Mucosa of descending colon (tissue), 3 donors: ENCODE results near the gene SYT9. TPM values are rescaled to one million over a fixed set of nuclear protein-coding genes. Genes with fewer than 3 reads are reported as not detected.

Experiments
- ATAC-seq: fragments of 200-7000 bp; cut with Tn5 transposase; one replicate; pipeline ENCODE4 v1.9.1; 2020; ENCODE audit warnings: mild to moderate bottlenecking, moderate library complexity
- DNase-seq, 3 donors: peaks; one replicate each; pipeline ENCODE4 v3.0.0-alpha.2; 2020
- H3K36me3 ChIP-seq: fragments of 200-600 bp; one replicate; pipeline ENCODE4 v1.8.0; 2021; ENCODE audit warnings: low read depth, mild to moderate bottlenecking
- H3K4me1 ChIP-seq: fragments of 200-600 bp; one replicate; pipeline ENCODE4 v1.8.0; 2021; ENCODE audit warnings: low read depth, mild to moderate bottlenecking
- H3K4me3 ChIP-seq: fragments of 200-600 bp; one replicate; pipeline ENCODE4 v1.8.0; 2021; ENCODE audit warnings: mild to moderate bottlenecking
- H3K9me3 ChIP-seq: fragments of 200-600 bp; one replicate; pipeline ENCODE4 v1.8.0; 2021; ENCODE audit warnings: mild to moderate bottlenecking
- CTCF ChIP-seq: fragments of 200-600 bp; IDR thresholded peaks from one replicate; pipeline ENCODE4 v1.8.0; 2022; ENCODE audit warnings: antibody characterized with exemption, mild to moderate bottlenecking
- intact Hi-C, 2 donors: fragments of 100-400 bp; cut with DNase I in 1 of 2; cut with micrococcal nuclease in 1 of 2; formaldehyde crosslinking; loops; one replicate each; pipeline versions ENCODE4 v1.11.0 to v1.11.1; 2022; cut with DNase I, micrococcal nuclease
- total RNA-seq, 3 donors: library from RNA; stranded (reverse); fragmentation: NEBNext Ultra II Directional in 2 of 3; extraction: Animal tissue kit (Norgen Biotek cat#: 25700) in 2 of 3; gene quantifications; one replicate each; pipeline versions ENCODE4 v1.2.1 to v1.2.4, GENCODE V29; 2021 to 2023
- donor health status: DM: no; HTN: no; CAD: no; lungs with moderate emphysema.
- donor health status: DM: no; HTN: no; CAD: no.
- donor health status: DM: no; HTN: yes; CAD: no.

The SYT9 gene
- total RNA-seq, 3 donors from 2014 or later: 0.12 to 0.57 (median 0.14) TPM

- intact Hi-C loops: no loop called here
These were observed 167.2 kb downstream of the SYT9 start for GRCh38 chr11:7418906-7419305.

GRCh38 chr11:7421136-7421535 lies 169.4 kb downstream of the SYT9 start:
- TF ChIP-seq CTCF: no peak
- H3K36me3 ChIP-seq: no peaks in the 10 kb centered on the region
- no peaks in the 10 kb centered on the region for H3K9me3 ChIP-seq
- no peak overlapping the region for H3K4me3 ChIP-seq
- ATAC-seq (no peak), DNase-seq (no peak)
- intact Hi-C loops: no loop called here
- no peaks in the 10 kb centered on the region for H3K4me1 ChIP-seq

More at GRCh38 chr11:7418906-7419305, 167.2 kb downstream of the SYT9 start:
- no peak for TF ChIP-seq CTCF
- no peak overlapping the region for H3K4me3 ChIP-seq
- no peak for DNase-seq
- no peak for ATAC-seq
- peaks cover 3% of the 10 kb centered on the region for H3K4me1 ChIP-seq
- no peaks in the 10 kb centered on the region for H3K36me3 ChIP-seq
- H3K9me3 ChIP-seq: no peaks in the 10 kb centered on the region

- intact Hi-C loops: no loop called here
- H3K36me3 ChIP-seq: no peaks in the 10 kb centered on the region
- H3K4me3 ChIP-seq: no peak overlapping the region
- no peaks in the 10 kb centered on the region for H3K9me3 ChIP-seq
- peak; percentile 28 for ATAC-seq
- H3K4me1 ChIP-seq: no peaks in the 10 kb centered on the region
- DNase-seq: no peak
- TF ChIP-seq CTCF: no peak
These were observed 171.0 kb downstream of the SYT9 start for GRCh38 chr11:7422544-7423331.

- no peak for ATAC-seq
- TF ChIP-seq CTCF: no peak
- no peak for DNase-seq
- no peaks in the 10 kb centered on the region for H3K9me3 ChIP-seq
- no peaks in the 10 kb centered on the region for H3K4me1 ChIP-seq
- H3K4me3 ChIP-seq: no peak overlapping the region
- intact Hi-C loops: no loop called here
- no peaks in the 10 kb centered on the region for H3K36me3 ChIP-seq
These were observed 172.2 kb downstream of the SYT9 start for GRCh38 chr11:7423946-7424345.

GRCh38 chr11:7427733-7428132 lies 176.0 kb downstream of the SYT9 start:
- Histone ChIP-seq H3K9me3 (no peaks in the 10 kb centered on the region), H3K4me1 (no peaks in the 10 kb centered on the region), H3K36me3 (no peaks in the 10 kb centered on the region), H3K4me3 (no peak overlapping the region)
- intact Hi-C loops: no loop called here
- ATAC-seq: no peak
- no peak for DNase-seq
- TF ChIP-seq CTCF: no peak
